HG02970 (cell line): ENCODE results near the gene OVAAL.

Experiments used
- ATAC-seq: cut with Tn5 transposase; IDR thresholded peaks from one replicate; pipeline ENCODE4 v1.9.1; 2021; ENCODE audit warnings: mild to moderate bottlenecking, moderate library complexity, moderate number of reproducible peaks; ENCODE audit not compliant: unreplicated experiment, low FRiP score

Gene OVAAL

GRCh38 chr1:180567654-180568053 lies 8.9 kb downstream of the OVAAL start:
- ATAC-seq = no peak

- no peak for ATAC-seq
These were observed 9.4 kb downstream of the OVAAL start for GRCh38 chr1:180568184-180568583.

- ATAC-seq = no peak
These were observed 12.5 kb downstream of the OVAAL start for GRCh38 chr1:180571060-180571831.

- no peak for ATAC-seq
These were observed 13.3 kb downstream of the OVAAL start for GRCh38 chr1:180571832-180572636.

DNA sequence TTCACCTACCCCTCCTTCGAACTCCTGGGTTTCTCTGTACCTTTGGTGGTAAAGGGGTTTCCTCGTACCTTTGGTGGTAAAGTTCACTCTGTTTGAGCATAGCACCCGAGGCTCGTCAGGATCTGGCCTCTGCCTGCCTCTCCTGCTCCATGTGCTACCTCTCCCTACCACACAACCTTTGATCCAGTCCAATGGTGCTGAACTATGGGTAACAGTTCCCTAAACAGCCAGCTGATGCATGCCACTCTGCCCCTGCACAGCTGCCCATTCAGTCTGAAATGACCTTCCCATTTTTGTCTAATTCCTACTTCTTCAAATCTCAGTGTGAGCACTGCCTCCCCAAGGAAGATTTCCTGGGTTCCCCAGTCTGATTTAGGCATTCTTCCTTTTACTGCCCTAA lies 14.0 kb downstream of the OVAAL start:
- ATAC-seq = no peak

- ATAC-seq = no peak
These were observed 15.4 kb downstream of the OVAAL start for GRCh38 chr1:180574031-180574713.

DNA sequence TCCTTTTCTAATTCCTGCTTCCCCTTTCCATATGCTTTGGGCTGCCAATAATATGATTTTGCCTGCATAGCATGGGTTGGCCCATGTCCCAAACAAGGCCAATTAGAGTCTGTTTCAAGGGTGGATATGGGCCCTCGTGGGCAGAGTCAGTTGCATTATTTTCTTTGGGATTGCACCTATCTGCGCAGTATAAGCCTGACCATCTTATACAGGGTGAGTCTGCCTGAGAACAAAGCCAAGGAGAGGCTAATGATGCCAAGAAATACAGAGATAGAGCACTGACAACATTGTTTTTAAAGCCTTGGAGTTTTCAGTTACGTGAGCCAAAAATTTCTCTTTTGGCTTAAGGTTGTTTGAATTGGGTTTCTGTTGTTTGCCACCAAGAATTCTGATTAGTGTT lies 18.6 kb downstream of the OVAAL start:
- ATAC-seq = no peak

- ATAC-seq = no peak
These were observed 21.3 kb downstream of the OVAAL start for GRCh38 chr1:180579961-180580611.

- no peak for ATAC-seq
These were observed 22.9 kb downstream of the OVAAL start for GRCh38 chr1:180581635-180582039.

- no peak for ATAC-seq
These were observed 26.1 kb downstream of the OVAAL start for GRCh38 chr1:180584869-180585268.

DNA sequence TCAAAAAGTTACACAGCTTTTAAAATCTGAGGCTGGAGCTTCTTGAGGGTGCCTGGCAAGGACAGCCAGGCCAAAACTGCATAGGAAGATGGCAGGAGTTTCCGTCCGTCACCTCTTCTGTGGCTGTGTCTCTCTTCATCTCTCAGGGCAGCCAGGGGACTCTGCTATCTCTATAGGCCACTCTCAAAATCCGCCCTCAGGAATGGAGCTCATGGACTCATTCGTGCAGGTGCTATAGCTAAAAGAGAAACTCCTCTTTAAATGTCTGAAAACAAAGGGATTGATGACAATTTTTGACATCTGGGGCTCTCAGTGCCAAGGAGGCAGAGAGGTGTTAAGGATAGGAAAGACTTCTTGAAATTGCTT lies 27.2 kb downstream of the OVAAL start:
- ATAC-seq = no peak

- no peak for ATAC-seq
These were observed 27.9 kb downstream of the OVAAL start for GRCh38 chr1:180586671-180587155.

DNA sequence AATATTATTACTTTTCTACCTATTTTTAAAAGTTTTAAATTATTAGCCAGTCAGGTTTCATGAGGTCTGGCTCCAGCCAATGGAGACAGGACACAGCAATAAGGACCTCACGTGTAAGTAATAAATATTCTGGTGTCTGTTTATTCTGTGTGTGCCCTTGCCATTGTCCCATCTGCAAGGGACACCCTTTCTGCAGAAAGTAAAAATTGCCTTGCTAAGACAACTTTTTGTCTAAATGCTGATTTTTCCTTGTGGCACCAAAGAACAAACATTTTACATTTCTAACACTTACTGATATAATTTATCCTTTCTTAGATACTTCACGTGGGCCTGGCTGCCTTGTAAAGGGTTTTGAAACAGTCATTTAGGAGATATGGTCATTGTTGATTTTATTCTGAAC lies 29.4 kb downstream of the OVAAL start:
- no peak for ATAC-seq

DNA sequence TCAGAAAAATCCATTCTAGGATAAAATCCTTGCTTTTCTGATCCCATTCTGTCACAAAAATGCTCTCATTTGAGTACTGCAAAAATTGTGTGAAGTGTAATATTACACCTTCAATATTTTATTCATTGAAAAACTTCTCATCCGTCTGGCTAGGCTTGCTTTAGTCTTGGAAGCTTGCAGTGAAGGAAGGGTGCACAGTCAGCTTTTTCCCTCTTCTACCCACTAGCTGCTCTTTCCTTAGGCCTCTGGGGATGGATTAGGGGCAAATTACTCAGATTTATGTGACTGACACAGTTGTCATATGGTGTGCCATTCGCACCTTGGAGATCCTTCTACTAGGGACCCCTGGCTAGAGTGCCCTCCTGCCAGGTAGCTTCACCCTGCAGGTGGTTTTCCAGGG lies 32.1 kb downstream of the OVAAL start:
- no peak for ATAC-seq

GRCh38 chr1:180593382-180593781 lies 34.6 kb downstream of the OVAAL start:
- no peak for ATAC-seq

GRCh38 chr1:180594723-180595122 lies 36.0 kb downstream of the OVAAL start:
- no peak for ATAC-seq

DNA sequence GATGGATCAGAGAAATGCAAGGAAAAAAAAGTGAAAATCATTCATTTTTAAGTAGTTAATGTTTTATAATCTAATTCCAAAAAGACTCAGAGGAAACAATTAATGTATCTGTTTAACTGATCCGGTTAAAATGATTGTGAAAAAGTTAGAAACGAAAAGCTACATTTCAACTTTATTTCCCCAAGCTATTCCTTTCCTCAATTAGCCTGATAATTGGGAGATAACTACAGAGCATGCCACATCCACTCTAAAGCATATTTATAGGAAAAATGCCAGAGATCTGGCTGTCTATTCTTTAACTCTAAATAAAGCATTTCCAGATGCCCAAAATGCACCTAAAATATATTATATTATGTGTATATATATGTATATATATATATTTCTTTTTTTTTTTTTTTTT lies 37.2 kb downstream of the OVAAL start:
- ATAC-seq = no peak

DNA sequence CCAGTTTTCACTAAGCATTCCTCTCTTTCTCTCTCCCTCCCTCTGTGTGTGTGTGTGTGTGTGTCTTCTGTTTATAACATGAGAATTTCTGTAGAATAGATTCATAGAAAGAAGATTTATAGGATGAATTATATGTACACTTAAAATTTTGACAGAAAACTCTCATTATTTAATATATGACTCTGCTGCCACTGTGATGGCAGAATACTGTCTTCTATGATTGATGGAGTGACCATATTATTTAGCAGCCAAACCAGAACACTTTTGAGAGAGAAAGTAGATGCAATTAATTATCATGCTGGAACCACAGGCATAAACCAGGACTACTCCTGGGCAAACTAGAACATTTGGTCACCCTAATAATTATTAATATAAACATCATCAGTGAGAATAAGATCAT lies 38.8 kb downstream of the OVAAL start:
- no peak for ATAC-seq

DNA sequence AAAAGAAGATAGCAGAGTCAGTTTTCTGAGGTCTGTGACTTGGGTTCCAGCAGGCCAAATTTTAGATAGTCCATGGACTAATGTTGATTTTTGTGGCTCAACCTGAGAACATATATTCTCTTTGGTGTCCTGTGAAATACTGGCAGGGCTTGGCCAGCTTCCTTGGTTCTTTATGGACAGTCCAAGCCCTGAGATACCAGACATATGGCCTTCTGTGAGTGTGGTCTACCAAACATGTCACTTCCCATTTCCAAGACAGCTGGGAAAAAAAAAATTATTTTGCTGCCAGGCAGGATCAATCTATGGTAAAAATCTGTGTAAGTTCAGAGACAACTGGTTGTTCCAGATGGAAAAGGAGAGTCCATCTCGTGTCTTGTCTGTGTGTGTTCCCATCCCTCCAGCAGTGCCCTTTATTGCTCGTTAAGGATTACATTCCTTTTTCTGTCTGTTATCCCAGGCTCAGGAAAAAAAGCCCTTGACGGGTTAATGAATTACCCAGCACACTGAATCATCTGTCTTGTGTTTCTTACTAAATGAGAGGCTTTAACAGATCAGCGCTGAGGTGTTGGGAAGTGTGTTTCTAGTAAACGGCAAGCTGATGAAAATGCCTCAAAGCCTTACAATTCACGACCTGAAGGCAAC lies 39.7 kb downstream of the OVAAL start:
- ATAC-seq = no peak

GRCh38 chr1:180600343-180600742 lies 41.6 kb downstream of the OVAAL start:
- ATAC-seq = no peak
